CMK (cell line): Measurements from ENCODE around the gene CFAP69.
"Not testable (repeated sequence)": the region's sequence is repeated elsewhere in the genome, so short reads cannot be mapped to it uniquely, and the experiment has no call there.

ENCODE experiments used
- DNase-seq: peaks from one replicate; pipeline ENCODE4 v3.0.0-alpha.2; 2010; ENCODE audit warnings: low read depth

CFAP69 gene

GRCh38 chr7:90272242-90272641 lies 27.3 kb downstream of the CFAP69 start:
- no peak for DNase-seq

- no peak for DNase-seq
These were observed 29.2 kb downstream of the CFAP69 start for GRCh38 chr7:90274161-90274560.

- no peak for DNase-seq
These were observed 31.2 kb downstream of the CFAP69 start for GRCh38 chr7:90276033-90276728.

GRCh38 chr7:90288154-90288553 lies 43.2 kb downstream of the CFAP69 start:
- no peak for DNase-seq

GRCh38 chr7:90290244-90291113 lies 45.5 kb downstream of the CFAP69 start:
- DNase-seq: no peak

GRCh38 chr7:90298145-90299038 lies 53.4 kb downstream of the CFAP69 start:
- no peak for DNase-seq

- DNase-seq: no peak
These were observed 58.3 kb downstream of the CFAP69 start for GRCh38 chr7:90303241-90303640.

- DNase-seq: no peak
These were observed 64.9 kb downstream of the CFAP69 start for GRCh38 chr7:90309872-90310271.

GRCh38 chr7:90311175-90311574 lies 66.2 kb downstream of the CFAP69 start:
- DNase-seq: no peak

- DNase-seq: no peak
These were observed 67.8 kb downstream of the CFAP69 start for GRCh38 chr7:90312745-90313144.

- no peak for DNase-seq
These were observed 68.9 kb downstream of the CFAP69 start for GRCh38 chr7:90313907-90314306.

- DNase-seq: no peak
These were observed 75.0 kb downstream of the CFAP69 start for GRCh38 chr7:90320014-90320413.

GRCh38 chr7:90320418-90320800 lies 75.4 kb downstream of the CFAP69 start:
- DNase-seq: no peak

- no peak for DNase-seq
These were observed 76.0 kb downstream of the CFAP69 start, which contains the start of gene FAM237B for GRCh38 chr7:90320801-90321494. Gene FAM237B (minus strand): TSS chr7:90321304. CDS start chr7:90319748, 1,556 bp downstream.

- no peak for DNase-seq
These were observed 77.9 kb downstream of the CFAP69 start for GRCh38 chr7:90322837-90323236.

- no peak for DNase-seq
These were observed 81.5 kb downstream of the CFAP69 start for GRCh38 chr7:90326500-90326899.

- no peak for DNase-seq
These were observed 89.3 kb downstream of the CFAP69 start for GRCh38 chr7:90334193-90334843.

- not testable (repeated sequence) for DNase-seq
These were observed 90.0 kb downstream of the CFAP69 start for GRCh38 chr7:90334926-90335325.

GRCh38 chr7:90337106-90337505 lies 92.1 kb downstream of the CFAP69 start:
- DNase-seq: no peak

- DNase-seq: no peak
These were observed 100.0 kb downstream of the CFAP69 start for GRCh38 chr7:90345016-90345415.
